HG03460 (cell line): ENCODE results near the gene DCTN2.
"Not testable (repeated sequence)": the region's sequence is repeated elsewhere in the genome, so short reads cannot be mapped to it uniquely, and the experiment has no call there.

Experiments
- ATAC-seq: cut with Tn5 transposase; IDR thresholded peaks from one replicate; pipeline ENCODE4 v1.9.1; 2021; ENCODE audit not compliant: unreplicated experiment

Gene DCTN2

GRCh38 chr12:57529831-57530230 lies 17.2 kb downstream of the DCTN2 start:
- ATAC-seq: no peak

GRCh38 chr12:57528831-57529555 lies 18.0 kb downstream of the DCTN2 start:
- ATAC-seq: no peak

- ATAC-seq: no peak
Measured at GRCh38 chr12:57528176-57528575, 18.8 kb downstream of the DCTN2 start.

GRCh38 chr12:57527184-57527583 lies 19.8 kb downstream of the DCTN2 start:
- no peak for ATAC-seq

- no peak for ATAC-seq
Measured at GRCh38 chr12:57526477-57527126, 20.4 kb downstream of the DCTN2 start.

- ATAC-seq: no peak
Measured at GRCh38 chr12:57525615-57526383, 21.2 kb downstream of the DCTN2 start.

GRCh38 chr12:57524814-57525614 lies 22.0 kb downstream of the DCTN2 start:
- ATAC-seq: no peak

- no peak for ATAC-seq
Measured at GRCh38 chr12:57523706-57524614, 23.0 kb downstream of the DCTN2 start.

GRCh38 chr12:57522887-57523705 lies 23.9 kb downstream of the DCTN2 start:
- ATAC-seq: no peak

- peak; percentile 33 for ATAC-seq
Measured at GRCh38 chr12:57522011-57522886, 24.7 kb downstream of the DCTN2 start, which contains the start of gene MBD6. TSS of gene MBD6 (plus strand) at chr12:57522824. CDS start at chr12:57524304, 1,480 bp downstream.

GRCh38 chr12:57521525-57522010 lies 25.4 kb downstream of the DCTN2 start:
- ATAC-seq: no peak

GRCh38 chr12:57520053-57520818 lies 26.8 kb downstream of the DCTN2 start, which contains the start of gene DDIT3:
TSS of gene DDIT3 (minus strand) at chr12:57520514. CDS start at chr12:57517406, 3,108 bp downstream.
- peak; percentile 66 for ATAC-seq

- ATAC-seq: peak; percentile 4
Measured at GRCh38 chr12:57519796-57520052, 27.3 kb downstream of the DCTN2 start.

- no peak for ATAC-seq
Measured at GRCh38 chr12:57518920-57519795, 27.8 kb downstream of the DCTN2 start.

GRCh38 chr12:57518176-57518919 lies 28.6 kb downstream of the DCTN2 start:
- no peak for ATAC-seq

GRCh38 chr12:57517718-57518117 lies 29.3 kb downstream of the DCTN2 start:
- ATAC-seq: not testable (repeated sequence)
